Right lobe of liver (tissue), 6 donors: Measurements from ENCODE around the gene CMC1. TPM values are rescaled to one million over a fixed set of nuclear protein-coding genes. Genes with fewer than 3 reads are reported as not detected.
"Not testable (repeated sequence)": the region's sequence is repeated elsewhere in the genome, so short reads cannot be mapped to it uniquely, and the experiment has no call there.

Experiments used
- ATAC-seq, 4 donors: fragments of 200-7000 bp; cut with Tn5 transposase; one replicate each; pipeline ENCODE4 v1.9.1; 2020; ENCODE audit warnings: mild to moderate bottlenecking in 4 of 4, moderate library complexity in 4 of 4
- DNase-seq, 3 donors: peaks; one replicate each; pipeline ENCODE4 v3.0.0-alpha.2; 2020
- H3K27ac ChIP-seq, 3 donors: fragments of 200-600 bp; one replicate each; pipeline ENCODE4 v1.8.0; 2022
- H3K27me3 ChIP-seq, 2 donors: fragments of 200-600 bp; one replicate each; pipeline ENCODE4 v1.8.0; 2022
- H3K36me3 ChIP-seq, 4 donors: fragments of 200-600 bp; sonication (generic) in 1 of 4; one replicate each; pipeline versions ENCODE4 v1.5.1 to v1.8.0; 2017 to 2022; ENCODE audit warnings: control low read depth in 1 of 4
- H3K4me1 ChIP-seq, 4 donors: fragments of 200-600 bp; sonication (generic) in 1 of 4; one replicate each; pipeline versions ENCODE4 v1.5.1 to v1.8.0; 2017 to 2022; ENCODE audit warnings: control low read depth in 1 of 4
- H3K4me3 ChIP-seq, 3 donors: fragments of 200-600 bp; one replicate each; pipeline ENCODE4 v1.8.0; 2022
- H3K9me3 ChIP-seq, 4 donors: fragments of 200-600 bp; sonication (generic) in 1 of 4; one replicate each; pipeline versions ENCODE4 v1.5.1 to v1.8.0; 2017 to 2022; ENCODE audit warnings: control low read depth in 1 of 4
- CTCF ChIP-seq, 4 donors: fragments of 200-600 bp in 3 of 4; fragments of 450-650 bp in 1 of 4; IDR thresholded peaks; one replicate each; pipeline versions ENCODE4 v1.5.1 to v1.8.0; 2016 to 2022; ENCODE audit warnings: antibody characterized with exemption in 4 of 4, mild to moderate bottlenecking in 2 of 4
- POLR2A ChIP-seq: fragments of 450-650 bp; IDR thresholded peaks from one replicate; pipeline ENCODE4 v1.6.1; 2017; ENCODE audit warnings: antibody characterized with exemption, mild to moderate bottlenecking
- WGBS: methylation state at CpG from one replicate; pipeline ENCODE4 v1.1.6; 2018; ENCODE audit warnings: low coverage, low lambda C conversion rate; ENCODE audit not compliant: insufficient coverage; ENCODE audit errors: missing lambda C conversion rate; 5-methylcytosine and 5-hydroxymethylcytosine counted together
- intact Hi-C, 2 donors: fragments of 100-400 bp; cut with DNase I; formaldehyde crosslinking; loops; one replicate each; pipeline versions ENCODE4 v1.11.2 to v1.14.1; 2022
- total RNA-seq, 6 experiments: library from RNA; depleted of rRNA in 2 of 6; stranded (reverse); fragments of >200 nt in 2 of 6; fragmentation: NEBNext Ultra II Directional in 3 of 6; extraction: Animal tissue kit (Norgen Biotek cat#: 25700) in 3 of 6; gene quantifications; one replicate each; pipeline versions ENCODE4 v1.1.0 to v1.2.4, GENCODE V29; 2016 to 2023
- donor health status: DM: no; HTN: yes; CAD: no.
- donor health status: DM: no; HTN: no; CAD: no.
- donor health status: DM: no; HTN: no; CAD: no.
- donor health status: DM: no; HTN: yes; CAD: no.
- donor health status: DM: no; HTN: yes; CAD: no.

CMC1 gene
- total RNA-seq, 6 experiments from 2014 or later, result 9.5 to 16.9 (median 12.2) TPM

- H3K4me1 ChIP-seq, result no peaks in the 10 kb centered on the region
- ATAC-seq, result peak; percentile 72 to 93 (median 82)
- no peaks in the 10 kb centered on the region for H3K27me3 ChIP-seq
- intact Hi-C loops, result no loop called here
- no peak for DNase-seq
- WGBS, result 47% methylated on average over 5 of the region's 5 CpGs
- no peak overlapping the region for H3K4me3 ChIP-seq
- no peak overlapping the region for H3K27ac ChIP-seq
- H3K9me3 ChIP-seq, result peaks cover 0 to 4% (median 0%) of the 10 kb centered on the region in 4 donors
- H3K36me3 ChIP-seq, result peaks cover 0 to 1% (median 0%) of the 10 kb centered on the region in 4 donors
- peak in 3 of 4 donors; percentile 27 to 47 (median 31) for TF ChIP-seq CTCF (IDR thresholded peaks at IDR 0.05)
- no peak for TF ChIP-seq POLR2A
These were observed 26.8 kb downstream of the CMC1 start for GRCh38 chr3:28267984-28268849.

- Histone ChIP-seq H3K9me3 (peaks cover 0 to 4% (median 0%) of the 10 kb centered on the region in 4 donors), H3K4me3 (no peak overlapping the region), H3K27me3 (no peaks in the 10 kb centered on the region), H3K36me3 (peaks cover 0 to 4% (median 0%) of the 10 kb centered on the region in 4 donors), H3K27ac (no peak overlapping the region), H3K4me1 (no peaks in the 10 kb centered on the region)
- WGBS, result 77% methylated on average over 1 of the region's 1 CpG
- DNase-seq (no peak), ATAC-seq (no peak)
- intact Hi-C loops, result no loop called here
- TF ChIP-seq POLR2A (no peak), CTCF (IDR thresholded peaks at IDR 0.05) (peak in 1 of 4 donors; percentile 6)
These were observed 27.6 kb downstream of the CMC1 start for GRCh38 chr3:28268989-28269388.

- H3K27me3 ChIP-seq, H3K36me3 ChIP-seq, H3K4me1 ChIP-seq, H3K27ac ChIP-seq, H3K9me3 ChIP-seq, ATAC-seq, intact Hi-C loops, H3K4me3 ChIP-seq, DNase-seq: not testable (repeated sequence)
- WGBS, result 96% methylated on average over 2 of the region's 2 CpGs
These were observed 28.5 kb downstream of the CMC1 start for GRCh38 chr3:28269884-28270283.

GRCh38 chr3:28273837-28274236 lies 32.4 kb downstream of the CMC1 start:
- Histone ChIP-seq H3K27ac (no peak overlapping the region), H3K4me1 (peaks cover 0 to 4% (median 0%) of the 10 kb centered on the region in 4 donors), H3K27me3 (no peaks in the 10 kb centered on the region), H3K9me3 (peaks cover 0 to 4% (median 0%) of the 10 kb centered on the region in 4 donors), H3K36me3 (peaks cover 0 to 4% (median 0%) of the 10 kb centered on the region in 4 donors), H3K4me3 (no peak overlapping the region)
- no peak for ATAC-seq
- TF ChIP-seq POLR2A (no peak), CTCF (IDR thresholded peaks at IDR 0.05) (no peak)
- DNase-seq, result no peak
- intact Hi-C loops, result no loop called here

GRCh38 chr3:28278918-28279317 lies 37.5 kb downstream of the CMC1 start:
- Histone ChIP-seq H3K27ac (no peak overlapping the region), H3K4me1 (peaks cover 0 to 10% (median 0%) of the 10 kb centered on the region in 4 donors), H3K27me3 (no peaks in the 10 kb centered on the region), H3K4me3 (no peak overlapping the region), H3K36me3 (no peaks in the 10 kb centered on the region), H3K9me3 (no peaks in the 10 kb centered on the region)
- DNase-seq (no peak), ATAC-seq (peak; percentile 55 to 72 (median 66))
- TF ChIP-seq POLR2A (no peak), CTCF (IDR thresholded peaks at IDR 0.05) (no peak)
- intact Hi-C loops, result no loop called here
- WGBS, result 5% methylated on average over 1 of the region's 2 CpGs
